GM12878 (cell line): ENCODE data around the gene SIRT3. TPM values are rescaled to one million over a fixed set of nuclear protein-coding genes. Genes with fewer than 3 reads are reported as not detected.

Source experiments
- BACH1 ChIP-seq: fragments of 450-650 bp; IDR thresholded peaks from 2 replicates; pipeline ENCODE4 v1.6.1; 2017; ENCODE audit warnings: mild to moderate bottlenecking, borderline replicate concordance
- CHD1 ChIP-seq: IDR thresholded peaks from 2 replicates; pipeline ENCODE4 v1.6.1; 2012; ENCODE audit warnings: low read depth, low read length, improper control_type of control experiment
- CREM ChIP-seq: IDR thresholded peaks from 2 replicates; pipeline ENCODE4 v1.6.1; 2014; ENCODE audit warnings: antibody characterized with exemption, low read depth
- ELK1 ChIP-seq: IDR thresholded peaks from 2 replicates; pipeline ENCODE4 v1.6.1; 2012; ENCODE audit warnings: low read depth, low read length, improper control_type of control experiment
- FOXM1 ChIP-seq: IDR thresholded peaks from 2 replicates; pipeline ENCODE4 v1.6.1; 2012; ENCODE audit warnings: low read depth, mild to moderate bottlenecking, inconsistent platforms, low read length, moderate library complexity
- IKZF1 ChIP-seq: fragments of 450-650 bp; conservative IDR thresholded peaks from 2 replicates; pipeline ENCODE4 v1.6.1; 2017; ENCODE audit warnings: antibody characterized with exemption, mild to moderate bottlenecking
- LARP7 ChIP-seq: fragments of 450-650 bp; IDR thresholded peaks from 2 replicates; pipeline ENCODE4 v1.6.1; 2017; ENCODE audit warnings: mild to moderate bottlenecking
- MXI1 ChIP-seq: fragments of 150-350 bp; IDR thresholded peaks from 2 replicates; pipeline ENCODE4 v1.6.1; 2011; ENCODE audit warnings: low read depth, mild to moderate bottlenecking, inconsistent platforms, low read length, improper control_type of control experiment
- NKRF ChIP-seq: fragments of 450-650 bp; conservative IDR thresholded peaks from 2 replicates; pipeline ENCODE4 v1.6.1; 2017; ENCODE audit warnings: mild to moderate bottlenecking, moderate library complexity
- POLR2AphosphoS5 ChIP-seq: IDR thresholded peaks from 2 replicates; pipeline ENCODE4 v1.6.1; 2011; ENCODE audit warnings: mild to moderate bottlenecking, low read length, inconsistent platforms
- RB1 ChIP-seq: fragments of 450-650 bp; formaldehyde crosslinking; IDR thresholded peaks from 2 replicates; pipeline ENCODE4 v1.6.1; 2017; ENCODE audit warnings: mild to moderate bottlenecking, borderline replicate concordance
- SMAD1 ChIP-seq: fragments of 450-650 bp; IDR thresholded peaks from 2 replicates; pipeline ENCODE4 v1.6.1; 2018; ENCODE audit warnings: mild to moderate bottlenecking, low read depth; ENCODE audit not compliant: partially characterized antibody
- ZNF207 ChIP-seq: fragments of 450-650 bp; IDR thresholded peaks from 2 replicates; pipeline ENCODE4 v1.6.1; 2014; ENCODE audit warnings: antibody characterized with exemption, mild to moderate bottlenecking, borderline replicate concordance
- polyA plus RNA-seq, 11 experiments: library from polyadenylated mRNA; depleted of rRNA in 4 of 11; unstranded in 6 of 11; stranded (reverse) in 5 of 11; fragments of >200 nt; fragmentation: Nextera tagmentation in 4 of 11; fragmentation: Illumina TruSeq in 1 of 11; extraction: Ambion mirVana in 4 of 11; extraction: Trizol in 1 of 11; gene quantifications; 1 replicate in 1 of 11; 2 replicates in 10 of 11; pipeline versions ENCODE4 v1.2.1 to v1.2.3, GENCODE V29; 2011 to 2016; ENCODE audit warnings: inconsistent platforms in 2 of 11, missing spikeins in 2 of 11, low read depth in 1 of 11
- total RNA-seq, 4 experiments: library from RNA; depleted of rRNA in 3 of 4; stranded (reverse); fragments of >200 nt in 3 of 4; fragmentation: Illumina TruSeq in 1 of 4; extraction: Trizol in 1 of 4; gene quantifications; 2 replicates each; pipeline versions ENCODE4 v1.2.1 to v1.2.3, GENCODE V29; 2013 to 2021
- TF ChIP-seq, protein P1 (sequence below): fragments of 450-650 bp; IDR thresholded peaks from 2 replicates; pipeline ENCODE4 v1.6.1; 2016; ENCODE audit warnings: mild to moderate bottlenecking
- TF ChIP-seq, protein P2 (sequence below): fragments of 450-650 bp; IDR thresholded peaks from 2 replicates; pipeline ENCODE4 v1.6.1; 2017; ENCODE audit warnings: mild to moderate bottlenecking, moderate library complexity

SIRT3 gene
- total and polyA plus RNA-seq, 10 of the 15 experiments (the other 5 are each of a cell fraction or from before 2014, with no cell fraction given) = 0.90 to 23.2 (median 12.6) TPM

DNA sequence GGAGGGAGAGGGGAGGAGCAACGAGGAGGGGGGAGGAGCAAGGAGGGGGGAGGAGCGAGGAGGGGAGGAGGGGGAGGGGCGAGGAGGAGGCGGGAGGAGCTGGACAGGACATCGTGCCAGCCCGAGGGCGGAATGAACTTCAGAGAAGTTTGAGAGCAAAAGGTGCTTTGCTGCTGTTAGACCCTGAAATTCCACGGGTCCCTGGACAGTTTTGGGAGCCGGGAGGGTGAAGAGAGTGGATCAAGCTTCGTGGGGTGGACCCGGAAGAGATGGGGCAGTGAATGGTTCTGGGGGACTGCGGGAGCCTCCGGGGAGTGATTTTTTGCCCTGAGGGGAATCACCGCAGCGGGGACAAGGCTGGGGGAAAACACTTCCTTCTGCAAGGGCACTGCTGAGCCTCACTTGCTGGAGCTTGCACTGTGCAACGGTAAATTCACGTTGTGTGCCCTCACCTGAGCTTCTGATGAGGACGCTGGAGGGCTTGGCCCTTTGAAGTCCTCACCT, 31.4 kb upstream of the SIRT3 start (continued):
- TF ChIP-seq, protein P1, sequence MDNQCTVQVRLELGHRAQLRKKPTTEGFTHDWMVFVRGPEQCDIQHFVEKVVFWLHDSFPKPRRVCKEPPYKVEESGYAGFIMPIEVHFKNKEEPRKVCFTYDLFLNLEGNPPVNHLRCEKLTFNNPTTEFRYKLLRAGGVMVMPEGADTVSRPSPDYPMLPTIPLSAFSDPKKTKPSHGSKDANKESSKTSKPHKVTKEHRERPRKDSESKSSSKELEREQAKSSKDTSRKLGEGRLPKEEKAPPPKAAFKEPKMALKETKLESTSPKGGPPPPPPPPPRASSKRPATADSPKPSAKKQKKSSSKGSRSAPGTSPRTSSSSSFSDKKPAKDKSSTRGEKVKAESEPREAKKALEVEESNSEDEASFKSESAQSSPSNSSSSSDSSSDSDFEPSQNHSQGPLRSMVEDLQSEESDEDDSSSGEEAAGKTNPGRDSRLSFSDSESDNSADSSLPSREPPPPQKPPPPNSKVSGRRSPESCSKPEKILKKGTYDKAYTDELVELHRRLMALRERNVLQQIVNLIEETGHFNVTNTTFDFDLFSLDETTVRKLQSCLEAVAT = peak; percentile 15
- TF ChIP-seq RB1 (peak; percentile 20; the same call in 1 of the 2 replicates), CHD1 (0 out of 2 replicates have a peak, but pooled peaks have one; percentile 54), CREM (no peak), IKZF1 (peak; percentile 57), BACH1 (peak; percentile 65; the same call in 1 of the 2 replicates), ZNF207 (peak; percentile 25; the same call in 1 of the 2 replicates), MXI1 (peak; percentile 40; the same call in 1 of the 2 replicates), ELK1 (0 out of 2 replicates have a peak, but pooled peaks have one; percentile 26), SMAD1 (peak; percentile 50), NKRF (peak; percentile 49; the same call in 1 of the 2 replicates), FOXM1 (no peak), POLR2AphosphoS5 (peak; percentile 85), LARP7 (peak; percentile 31; the same call in 1 of the 2 replicates)
- TF ChIP-seq, protein P2, sequence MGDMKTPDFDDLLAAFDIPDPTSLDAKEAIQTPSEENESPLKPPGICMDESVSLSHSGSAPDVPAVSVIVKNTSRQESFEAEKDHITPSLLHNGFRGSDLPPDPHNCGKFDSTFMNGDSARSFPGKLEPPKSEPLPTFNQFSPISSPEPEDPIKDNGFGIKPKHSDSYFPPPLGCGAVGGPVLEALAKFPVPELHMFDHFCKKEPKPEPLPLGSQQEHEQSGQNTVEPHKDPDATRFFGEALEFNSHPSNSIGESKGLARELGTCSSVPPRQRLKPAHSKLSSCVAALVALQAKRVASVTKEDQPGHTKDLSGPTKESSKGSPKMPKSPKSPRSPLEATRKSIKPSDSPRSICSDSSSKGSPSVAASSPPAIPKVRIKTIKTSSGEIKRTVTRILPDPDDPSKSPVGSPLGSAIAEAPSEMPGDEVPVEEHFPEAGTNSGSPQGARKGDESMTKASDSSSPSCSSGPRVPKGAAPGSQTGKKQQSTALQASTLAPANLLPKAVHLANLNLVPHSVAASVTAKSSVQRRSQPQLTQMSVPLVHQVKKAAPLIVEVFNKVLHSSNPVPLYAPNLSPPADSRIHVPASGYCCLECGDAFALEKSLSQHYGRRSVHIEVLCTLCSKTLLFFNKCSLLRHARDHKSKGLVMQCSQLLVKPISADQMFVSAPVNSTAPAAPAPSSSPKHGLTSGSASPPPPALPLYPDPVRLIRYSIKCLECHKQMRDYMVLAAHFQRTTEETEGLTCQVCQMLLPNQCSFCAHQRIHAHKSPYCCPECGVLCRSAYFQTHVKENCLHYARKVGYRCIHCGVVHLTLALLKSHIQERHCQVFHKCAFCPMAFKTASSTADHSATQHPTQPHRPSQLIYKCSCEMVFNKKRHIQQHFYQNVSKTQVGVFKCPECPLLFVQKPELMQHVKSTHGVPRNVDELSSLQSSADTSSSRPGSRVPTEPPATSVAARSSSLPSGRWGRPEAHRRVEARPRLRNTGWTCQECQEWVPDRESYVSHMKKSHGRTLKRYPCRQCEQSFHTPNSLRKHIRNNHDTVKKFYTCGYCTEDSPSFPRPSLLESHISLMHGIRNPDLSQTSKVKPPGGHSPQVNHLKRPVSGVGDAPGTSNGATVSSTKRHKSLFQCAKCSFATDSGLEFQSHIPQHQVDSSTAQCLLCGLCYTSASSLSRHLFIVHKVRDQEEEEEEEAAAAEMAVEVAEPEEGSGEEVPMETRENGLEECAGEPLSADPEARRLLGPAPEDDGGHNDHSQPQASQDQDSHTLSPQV = no peak
